Adrenal gland (tissue), 5 donors: Measurements from ENCODE around the gene MPEG1.

Source experiments
- CTCF ChIP-seq, 6 experiments: fragments of 450-650 bp in 4 of 6; fragments of 200-600 bp in 2 of 6; sonication (generic) in 1 of 6; IDR thresholded peaks; 1 replicate in 5 of 6; 2 replicates in 1 of 6; pipeline versions ENCODE4 v1.5.1 to v1.8.0; 2016 to 2021; ENCODE audit warnings: antibody characterized with exemption in 6 of 6, mild to moderate bottlenecking in 2 of 6, moderate library complexity in 1 of 6
- POLR2A ChIP-seq, 2 donors: fragments of 450-650 bp; IDR thresholded peaks; one replicate each; pipeline ENCODE4 v1.6.1; 2017; ENCODE audit warnings: antibody characterized with exemption in 2 of 2, mild to moderate bottlenecking in 2 of 2, moderate library complexity in 1 of 2
- donor health status: DM: no; HTN: no; CAD: no.

- TF ChIP-seq CTCF (IDR thresholded peaks at IDR 0.05) (no peak), POLR2A (IDR thresholded peaks at IDR 0.05) (no peak)
These were observed 505 bp downstream of the MPEG1 start for GRCh38 chr11:59212222-59212621.
